RCC 7860 (cell line): Measurements from ENCODE around the gene ALDH9A1.
"Not testable (repeated sequence)": the region's sequence is repeated elsewhere in the genome, so short reads cannot be mapped to it uniquely, and the experiment has no call there.

Source experiments
- DNase-seq: peaks from one replicate; pipeline ENCODE4 v3.0.0-alpha.2; 2015; ENCODE audit warnings: low spot score
- FAIRE-seq: peaks from 2 replicates; lab custom pipeline; 2012; peaks lifted over from hg19 to GRCh38; lab: Jason Lieb, UNC

Gene ALDH9A1

DNA sequence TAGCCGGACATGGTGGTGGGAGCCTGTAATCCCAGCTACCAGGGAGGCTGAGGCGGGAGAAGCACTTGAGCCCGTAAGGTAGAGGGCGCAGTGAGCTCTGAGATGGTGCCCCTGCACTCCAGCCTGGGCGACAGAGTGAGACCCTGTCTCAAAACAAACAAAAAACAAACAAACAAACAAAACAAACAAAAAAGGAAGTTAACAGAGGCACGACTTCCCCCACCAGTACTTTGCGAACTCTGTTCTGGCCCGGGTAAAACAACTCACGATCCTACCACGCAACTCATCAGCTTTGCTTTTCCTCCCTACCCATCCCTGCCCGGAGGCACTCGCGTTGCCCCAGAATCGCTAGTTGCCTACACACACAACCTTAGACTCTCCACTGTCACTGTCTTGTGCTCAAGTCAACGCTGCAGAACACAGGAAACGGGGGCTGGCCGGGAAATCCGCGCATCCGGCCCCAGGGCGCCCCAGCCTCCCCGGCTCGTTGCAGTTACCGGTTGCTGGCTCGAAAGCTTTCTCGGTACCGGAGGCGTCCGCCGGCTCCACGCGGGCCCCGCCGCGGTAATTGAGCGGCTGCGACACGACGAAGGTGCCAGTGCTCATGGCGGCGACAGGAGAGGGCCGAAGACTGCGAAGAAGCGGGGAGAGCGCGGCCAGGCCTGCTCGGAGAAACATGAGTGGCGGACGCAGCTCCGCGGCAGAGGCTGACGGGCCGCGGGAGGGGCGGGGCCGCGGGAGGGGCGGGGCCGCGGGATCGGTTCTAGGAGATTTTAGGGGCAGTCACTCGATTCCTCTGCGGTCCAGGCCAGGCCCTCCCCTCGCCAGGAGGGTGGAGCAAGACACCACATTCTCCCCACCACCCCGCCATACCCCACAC is at the start of gene ALDH9A1:
ALDH9A1 (minus strand) TSS at position 682 of the 880 bp plus-strand sequence; CDS start at position 678, 4 bp downstream.
- FAIRE-seq, result no peak
- peak; percentile 66 for DNase-seq

GRCh38 chr1:165747632-165748447 is 49.5 kb upstream of the ALDH9A1 start:
- DNase-seq, result no peak
- peak; percentile 79 for FAIRE-seq

- DNase-seq, FAIRE-seq: not testable (repeated sequence)
Measured at GRCh38 chr1:165744913-165745312, 46.6 kb upstream of the ALDH9A1 start.

- FAIRE-seq, result no peak
- DNase-seq, result no peak
Measured at GRCh38 chr1:165742194-165742593, 43.8 kb upstream of the ALDH9A1 start.

DNA sequence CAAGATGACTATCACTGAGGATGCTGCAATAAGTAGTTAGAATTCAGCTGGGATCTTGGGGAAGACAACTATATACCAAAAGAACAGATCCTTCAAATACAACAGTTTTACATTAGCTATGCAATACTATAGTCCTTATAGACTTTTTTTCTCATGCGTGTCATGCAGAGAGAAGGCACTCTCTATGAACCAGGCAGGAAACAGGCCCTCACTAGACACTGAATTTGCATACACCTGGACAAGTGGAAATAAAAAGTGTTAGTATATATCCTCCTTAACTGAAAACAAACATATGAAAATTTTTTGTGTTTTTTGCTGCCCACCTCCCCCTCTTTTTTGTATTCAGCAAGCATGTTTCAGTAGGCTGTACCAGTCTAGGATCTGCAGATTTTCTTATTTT is 40.4 kb upstream of the ALDH9A1 start:
- FAIRE-seq, result no peak
- no peak for DNase-seq

GRCh38 chr1:165737196-165737595 is 38.8 kb upstream of the ALDH9A1 start:
- FAIRE-seq (no peak), DNase-seq (no peak)

DNA sequence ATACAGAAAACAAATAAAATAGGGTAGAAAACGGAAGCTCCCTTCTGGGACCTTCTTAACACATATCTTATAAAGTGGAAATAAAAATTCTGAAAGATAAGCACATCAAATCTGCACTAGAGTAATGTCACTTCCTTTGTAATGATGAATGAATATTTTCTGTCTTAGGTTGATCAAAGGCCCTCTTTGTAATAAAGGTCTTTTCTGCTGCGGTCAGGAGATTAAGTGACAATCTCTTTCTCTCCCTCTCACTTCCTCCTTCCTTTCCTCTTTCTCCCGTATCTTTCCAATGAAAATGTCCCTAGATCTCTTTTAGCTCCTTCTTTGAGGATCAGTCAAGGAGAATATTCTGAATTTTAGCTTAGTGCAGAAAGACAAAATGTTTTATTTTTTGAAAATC is 36.5 kb upstream of the ALDH9A1 start:
- FAIRE-seq, result no peak
- DNase-seq, result no peak

DNA sequence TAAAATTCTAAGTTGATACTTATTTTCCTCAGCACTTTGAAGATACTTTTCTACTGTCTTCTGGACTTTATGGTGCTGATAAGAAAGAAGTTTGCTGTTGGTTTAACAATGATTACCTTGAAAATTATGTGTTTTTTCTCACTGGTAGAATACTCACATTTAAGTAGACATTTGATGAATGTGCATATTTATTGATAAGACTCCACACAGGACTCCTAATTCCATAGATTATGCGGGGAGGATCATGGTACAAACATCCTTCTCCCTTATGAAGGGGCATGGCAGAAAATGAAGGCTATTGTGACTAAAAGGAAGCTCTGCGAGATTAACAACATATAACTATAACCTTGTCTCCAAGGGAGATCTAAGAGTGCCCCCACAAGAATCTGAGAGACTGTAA is 28.5 kb upstream of the ALDH9A1 start:
- no peak for DNase-seq
- no peak for FAIRE-seq

DNA sequence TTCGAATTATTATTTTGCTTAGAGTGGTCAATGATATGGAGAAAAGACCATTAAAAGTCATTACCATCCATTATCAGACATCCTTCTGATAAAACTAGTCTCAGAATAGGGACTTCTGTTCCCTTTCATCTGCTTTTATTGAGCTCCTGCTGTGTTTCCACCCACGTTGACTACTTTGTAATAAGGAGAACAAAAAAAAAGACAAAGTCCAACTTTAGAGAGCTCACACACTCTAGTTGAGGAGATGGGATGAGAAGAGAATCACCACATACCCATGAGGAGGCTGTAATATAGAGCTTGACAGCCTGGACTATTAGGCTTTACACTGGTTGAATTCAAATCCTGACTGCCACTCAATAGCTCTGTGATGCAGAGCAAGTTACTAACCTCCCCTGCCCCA is 27.8 kb upstream of the ALDH9A1 start:
- DNase-seq, result no peak
- FAIRE-seq, result no peak

GRCh38 chr1:165717918-165718515 is 19.7 kb upstream of the ALDH9A1 start:
- DNase-seq, result peak; percentile 56

DNA sequence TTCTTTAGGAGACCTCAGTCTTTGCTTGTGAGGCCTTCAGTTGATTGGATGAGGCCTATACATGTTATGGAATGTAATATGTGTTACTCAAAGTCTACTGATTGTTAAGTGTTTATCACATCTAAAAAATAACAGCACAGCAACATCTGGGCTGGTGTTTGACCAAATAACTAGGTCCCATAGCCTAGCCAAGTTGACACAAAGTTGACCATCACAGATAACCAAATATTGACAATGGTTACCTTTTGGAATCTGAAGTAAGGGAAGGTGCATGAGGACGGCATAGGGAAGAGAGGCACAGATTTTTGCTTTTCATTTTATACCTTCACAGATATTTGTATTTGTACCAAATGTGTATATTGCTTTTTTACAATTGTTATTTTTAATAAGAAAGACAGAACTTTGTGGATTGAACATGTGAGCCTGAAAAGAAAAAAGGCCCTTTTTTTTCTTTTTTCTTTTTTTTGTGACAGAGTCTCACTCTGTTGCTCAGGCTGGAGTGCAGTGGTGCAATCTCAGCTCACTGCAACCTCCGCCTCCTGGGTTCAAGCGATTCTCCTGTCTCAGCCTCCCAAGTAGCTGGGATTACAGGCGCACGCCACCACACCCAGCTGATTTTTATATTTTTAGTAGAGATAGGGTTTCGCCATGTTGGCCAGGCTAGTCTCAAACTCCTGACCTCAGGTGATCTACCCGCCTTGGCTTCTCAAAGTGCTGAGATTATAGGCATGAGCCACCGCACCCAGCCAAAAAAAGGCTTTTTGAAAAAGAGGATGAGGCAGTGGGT is 18.1 kb upstream of the ALDH9A1 start:
- not testable (repeated sequence) for FAIRE-seq, DNase-seq

More at GRCh38 chr1:165717918-165718515, 19.7 kb upstream of the ALDH9A1 start:
- FAIRE-seq, result peak; percentile 48

GRCh38 chr1:165712764-165713163 is 14.4 kb upstream of the ALDH9A1 start:
- no peak for FAIRE-seq
- no peak for DNase-seq

- DNase-seq (no peak), FAIRE-seq (no peak)
Measured at GRCh38 chr1:165707984-165708706, 9.8 kb upstream of the ALDH9A1 start.

DNA sequence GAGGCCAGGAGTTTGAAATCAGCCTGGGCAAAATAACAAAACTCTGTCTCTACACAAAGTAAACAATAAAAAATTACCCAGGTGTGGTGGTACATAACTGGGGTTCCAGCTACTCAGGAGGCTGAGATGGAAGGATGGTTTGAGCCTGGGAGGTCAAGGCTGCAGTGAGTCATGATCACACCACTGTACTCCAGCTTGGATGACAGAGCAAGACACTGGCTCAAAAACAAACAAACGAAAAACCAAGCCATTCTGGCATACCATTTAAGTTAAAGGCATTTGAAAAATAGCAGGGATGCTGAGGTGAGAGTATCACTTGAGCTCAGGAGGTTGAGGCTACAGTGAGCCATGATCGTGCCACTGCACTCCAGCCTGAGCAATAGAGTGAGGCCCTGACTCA is 5.3 kb upstream of the ALDH9A1 start:
- DNase-seq, result peak; percentile 23
- FAIRE-seq, result no peak

DNA sequence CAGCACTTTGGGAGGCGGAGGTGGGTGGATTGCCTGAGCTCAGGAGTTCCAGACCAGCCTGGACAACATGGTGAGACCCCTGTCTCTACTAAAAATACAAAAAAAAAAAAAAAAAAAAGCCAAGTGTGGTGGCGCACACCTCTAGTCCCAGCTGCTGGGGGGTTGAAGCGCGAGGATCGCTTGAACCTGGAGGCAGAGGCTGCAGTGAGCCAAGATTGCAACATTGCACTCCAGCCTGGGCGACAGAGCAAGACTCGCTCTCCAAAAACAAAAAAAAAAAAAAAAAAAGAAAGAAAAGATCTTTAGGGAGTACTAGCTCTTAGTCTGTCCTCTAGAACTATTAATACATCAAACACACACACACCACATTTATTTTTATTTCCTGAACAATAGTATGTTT is 3.6 kb upstream of the ALDH9A1 start:
- not testable (repeated sequence) for DNase-seq, FAIRE-seq

GRCh38 chr1:165699577-165699976 is 1.2 kb upstream of the ALDH9A1 start:
- FAIRE-seq (no peak), DNase-seq (no peak)

DNA sequence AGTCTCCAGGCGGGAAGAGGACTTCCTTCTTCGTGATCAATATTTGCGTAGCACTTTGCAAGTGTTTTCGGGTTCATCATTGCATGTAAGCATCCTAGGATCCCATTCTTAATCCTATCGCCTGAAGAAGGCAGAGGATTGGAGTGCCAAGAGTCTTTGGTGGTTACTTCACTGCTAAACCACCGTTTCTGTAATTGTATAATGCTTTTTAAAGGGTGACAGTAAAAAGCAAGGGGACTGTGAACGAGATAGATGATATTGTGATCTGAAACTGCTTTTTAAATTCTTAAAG is 345 bp upstream of the ALDH9A1 start:
- no peak for DNase-seq
- no peak for FAIRE-seq

DNA sequence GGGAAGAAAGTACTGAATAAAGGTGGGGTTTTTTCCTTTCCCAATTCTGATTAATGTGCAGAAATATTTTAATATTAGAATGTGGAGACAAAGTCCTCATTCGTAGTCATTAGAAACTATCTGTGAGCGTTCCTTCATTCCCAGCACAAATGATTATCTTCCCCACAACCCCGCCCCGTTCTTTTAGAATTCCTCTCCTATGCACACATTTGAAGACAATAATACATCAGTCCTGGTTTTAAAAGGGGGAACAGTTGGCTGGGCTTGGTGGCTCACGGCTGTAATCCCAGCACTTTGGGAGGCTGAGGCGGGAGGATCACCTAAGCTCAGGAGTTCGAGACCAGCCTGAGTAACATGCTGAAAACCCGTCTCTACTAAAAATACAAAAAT is 876 bp downstream of the ALDH9A1 start:
- FAIRE-seq (no peak), DNase-seq (no peak)

DNA sequence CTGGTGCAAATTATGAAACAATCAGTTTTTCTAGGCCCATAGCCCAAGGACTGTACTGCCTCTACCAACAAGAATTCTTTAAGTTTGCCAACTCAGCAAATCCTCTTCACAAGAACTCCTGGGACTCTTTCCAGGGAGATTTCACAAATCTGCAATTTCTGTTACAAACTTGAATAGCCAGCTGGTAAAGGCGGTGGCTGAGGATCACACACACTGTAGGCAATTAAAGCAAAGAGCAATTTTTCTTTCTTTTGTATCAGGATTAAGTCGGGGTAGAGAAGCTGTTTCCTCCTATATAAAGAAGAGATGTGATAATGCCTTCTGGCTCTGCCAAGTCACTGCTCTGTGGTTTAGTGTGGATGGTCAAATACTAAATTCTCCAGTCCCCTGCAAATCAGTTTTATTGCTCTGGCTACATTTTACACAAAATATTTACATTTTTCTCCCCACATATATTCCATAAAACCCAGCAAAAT is 1.7 kb downstream of the ALDH9A1 start:
- FAIRE-seq, result no peak
- DNase-seq, result peak; percentile 14

GRCh38 chr1:165695031-165695430 is 3.3 kb downstream of the ALDH9A1 start:
- FAIRE-seq, result no peak
- no peak for DNase-seq
